HEK293 (cell line): Measurements from ENCODE around the gene ZGLP1.

Source experiments
- CTCF ChIA-PET: fragments of 350-600 bp; formaldehyde crosslinking; extraction: SDS; loops from one replicate; lab custom pipeline; 2021; ENCODE audit warnings: antibody characterized with exemption; lab: Yijun Ruan, JAX
- POLR2A ChIA-PET: fragments of 300-600 bp; formaldehyde crosslinking; extraction: SDS; loops from one replicate; lab custom pipeline; 2020; ENCODE audit warnings: antibody characterized with exemption, inconsistent platforms; lab: Yijun Ruan, JAX
- H3K27ac ChIP-seq: fragments of 200-500 bp; sonication (Bioruptor generic); 2 replicates; pipeline ENCODE4 v1.5.1; 2014; ENCODE audit warnings: low read depth, low read length, control low read depth, inconsistent platforms; ENCODE audit errors: extremely low read depth
- H3K36me3 ChIP-seq, 2 experiments: fragments of 200-500 bp in 1 of 2; sonication (Bioruptor generic) in 1 of 2; 1 replicate in 1 of 2; 2 replicates in 1 of 2; pipeline ENCODE4 v1.5.1; 2014 to 2017; ENCODE audit warnings: inconsistent platforms in 2 of 2, low read length in 2 of 2; ENCODE audit not compliant: control insufficient read depth in 2 of 2, insufficient read depth in 1 of 2
- H3K4me1 ChIP-seq: fragments of 200-500 bp; sonication (Bioruptor generic); 2 replicates; pipeline ENCODE4 v1.5.1; 2014; ENCODE audit warnings: mild to moderate bottlenecking, low read length, inconsistent platforms; ENCODE audit not compliant: control insufficient read depth, insufficient read depth
- H3K4me3 ChIP-seq: 2 replicates; pipeline ENCODE4 v1.5.1; 2011; ENCODE audit warnings: low read depth, mild to moderate bottlenecking, control low read depth, low read length, moderate library complexity
- H3K9me3 ChIP-seq: fragments of 200-500 bp; sonication (Bioruptor generic); 2 replicates; pipeline ENCODE4 v1.5.1; 2014; ENCODE audit warnings: low read depth, low read length, inconsistent platforms; ENCODE audit not compliant: control insufficient read depth, insufficient read depth
- GFI1B ChIP-seq: fragments of 450-650 bp; formaldehyde crosslinking; IDR thresholded peaks from 2 replicates; pipeline ENCODE4 v1.5.1; 2016; ENCODE audit warnings: missing biosample characterization, missing genetic modification characterization
- MZF1 ChIP-seq: fragments of 450-650 bp; formaldehyde crosslinking; IDR thresholded peaks from 2 replicates; pipeline ENCODE4 v1.5.1; 2017; ENCODE audit warnings: missing biosample characterization, missing genetic modification characterization, borderline replicate concordance
- PRDM1 ChIP-seq: fragments of 450-650 bp; formaldehyde crosslinking; IDR thresholded peaks from 2 replicates; pipeline ENCODE4; 2016; ENCODE audit warnings: missing biosample characterization, missing genetic modification characterization
- REPIN1 ChIP-seq: fragments of 450-650 bp; formaldehyde crosslinking; IDR thresholded peaks from 2 replicates; pipeline ENCODE4 v1.5.1; 2017; ENCODE audit warnings: missing biosample characterization, missing genetic modification characterization, low read depth
- TRIM28 ChIP-seq: IDR thresholded peaks from 2 replicates; pipeline ENCODE4 v1.6.1; 2011; ENCODE audit warnings: low read length, control low read depth, borderline replicate concordance
- ZBTB11 ChIP-seq: fragments of 450-650 bp; formaldehyde crosslinking; conservative IDR thresholded peaks from 2 replicates; pipeline ENCODE4 v1.5.1; 2016; ENCODE audit warnings: low read depth, missing biosample characterization, missing genetic modification characterization
- ZNF132 ChIP-seq: fragments of 450-650 bp; formaldehyde crosslinking; IDR thresholded peaks from 2 replicates; pipeline ENCODE4 v1.5.1; 2017; ENCODE audit warnings: missing biosample characterization, missing genetic modification characterization, borderline replicate concordance
- ZNF148 ChIP-seq: fragments of 450-650 bp; formaldehyde crosslinking; IDR thresholded peaks from 2 replicates; pipeline ENCODE4 v1.5.0; 2017; ENCODE audit warnings: missing biosample characterization, missing genetic modification characterization, borderline replicate concordance
- ZNF175 ChIP-seq: fragments of 450-650 bp; formaldehyde crosslinking; IDR thresholded peaks from 2 replicates; pipeline ENCODE4 v1.5.1; 2016; ENCODE audit warnings: missing biosample characterization, missing genetic modification characterization
- ZNF26 ChIP-seq: fragments of 450-650 bp; formaldehyde crosslinking; IDR thresholded peaks from 2 replicates; pipeline ENCODE4 v1.5.1; 2016; ENCODE audit warnings: missing biosample characterization, missing genetic modification characterization
- ZNF335 ChIP-seq: fragments of 450-650 bp; formaldehyde crosslinking; conservative IDR thresholded peaks from 2 replicates; pipeline ENCODE4 v1.5.1; 2016; ENCODE audit warnings: missing biosample characterization, missing genetic modification characterization
- ZNF341 ChIP-seq: fragments of 450-650 bp; formaldehyde crosslinking; IDR thresholded peaks from 2 replicates; pipeline ENCODE4; 2016; ENCODE audit warnings: low read depth, missing biosample characterization, missing genetic modification characterization
- ZNF350 ChIP-seq: fragments of 450-650 bp; formaldehyde crosslinking; IDR thresholded peaks from 2 replicates; pipeline ENCODE4 v1.5.0; 2017; ENCODE audit warnings: missing biosample characterization, mild to moderate bottlenecking, missing genetic modification characterization
- ZNF362 ChIP-seq: fragments of 450-650 bp; formaldehyde crosslinking; IDR thresholded peaks from 2 replicates; pipeline ENCODE4 v1.5.1; 2016; ENCODE audit warnings: missing biosample characterization, missing genetic modification characterization
- ZNF449 ChIP-seq: fragments of 450-650 bp; formaldehyde crosslinking; IDR thresholded peaks from 2 replicates; pipeline ENCODE4 v1.5.1; 2017; ENCODE audit warnings: missing biosample characterization, mild to moderate bottlenecking, missing genetic modification characterization, moderate library complexity
- ZNF473 ChIP-seq: fragments of 450-650 bp; formaldehyde crosslinking; IDR thresholded peaks from 2 replicates; pipeline ENCODE4 v1.5.1; 2017; ENCODE audit warnings: missing biosample characterization, missing genetic modification characterization
- ZNF48 ChIP-seq: fragments of 450-650 bp; formaldehyde crosslinking; IDR thresholded peaks from 2 replicates; pipeline ENCODE4 v1.5.1; 2016; ENCODE audit warnings: missing biosample characterization, missing genetic modification characterization
- ZNF510 ChIP-seq: fragments of 450-650 bp; formaldehyde crosslinking; IDR thresholded peaks from 2 replicates; pipeline ENCODE4 v1.5.1; 2018; ENCODE audit warnings: mild to moderate bottlenecking, missing genetic modification characterization, missing biosample characterization; ENCODE audit not compliant: insufficient replicate concordance
- ZNF560 ChIP-seq: fragments of 450-650 bp; formaldehyde crosslinking; IDR thresholded peaks from 2 replicates; pipeline ENCODE4 v1.5.1; 2017; ENCODE audit warnings: missing biosample characterization, missing genetic modification characterization, borderline replicate concordance
- ZNF561 ChIP-seq: fragments of 450-650 bp; IDR thresholded peaks from 2 replicates; pipeline ENCODE4 v1.5.1; 2018; ENCODE audit warnings: missing biosample characterization, missing genetic modification characterization, borderline replicate concordance
- ZNF768 ChIP-seq: fragments of 450-650 bp; formaldehyde crosslinking; IDR thresholded peaks from 2 replicates; pipeline ENCODE4 v1.5.1; 2018; ENCODE audit warnings: missing biosample characterization, mild to moderate bottlenecking, missing genetic modification characterization
- ZNF791 ChIP-seq: fragments of 450-650 bp; formaldehyde crosslinking; IDR thresholded peaks from 2 replicates; pipeline ENCODE4 v1.5.1; 2016; ENCODE audit warnings: missing biosample characterization, missing genetic modification characterization
- TF ChIP-seq, protein P1 (sequence below): fragments of 450-650 bp; formaldehyde crosslinking; IDR thresholded peaks from 2 replicates; pipeline ENCODE4 v1.5.1; 2016; ENCODE audit warnings: missing biosample characterization, missing genetic modification characterization, borderline replicate concordance
- TF ChIP-seq, protein P2 (sequence below): fragments of 450-650 bp; formaldehyde crosslinking; IDR thresholded peaks from 2 replicates; pipeline ENCODE4 v1.5.1; 2016; ENCODE audit warnings: missing biosample characterization, missing genetic modification characterization, low read depth

The ZGLP1 gene

GRCh38 chr19:10309423-10309822 is at the start of gene ZGLP1:
ZGLP1 (minus strand) TSS chr19:10309815.
- POLR2A ChIA-PET: interaction anchor here (0.7 kb wide), 1 partner anchor 40 kb away, joined by 3 read pairs; no protein-coding TSS in a partner anchor
- CTCF ChIA-PET: interaction anchor here (0.9 kb wide), 1 partner anchor 79 kb away, joined by 4 read pairs; no protein-coding TSS in a partner anchor

GRCh38 chr19:10356431-10356830 is 46.8 kb upstream of the ZGLP1 start:
- no peak overlapping the region for H3K4me3 ChIP-seq
- no peaks in the 10 kb centered on the region for H3K9me3 ChIP-seq
- H3K36me3 ChIP-seq: peaks cover 16 to 69% of the 10 kb centered on the region in 2 experiments; a peak in 2 of 3 replicates
- H3K27ac ChIP-seq: no peak overlapping the region
- ChIA-PET CTCF (interaction anchor here (0.6 kb wide), 1 partner anchor 284 kb away, joined by 3 read pairs; no protein-coding TSS in a partner anchor), POLR2A (no interaction called here)
- H3K4me1 ChIP-seq: no peaks in the 10 kb centered on the region
- TF ChIP-seq, protein P1, sequence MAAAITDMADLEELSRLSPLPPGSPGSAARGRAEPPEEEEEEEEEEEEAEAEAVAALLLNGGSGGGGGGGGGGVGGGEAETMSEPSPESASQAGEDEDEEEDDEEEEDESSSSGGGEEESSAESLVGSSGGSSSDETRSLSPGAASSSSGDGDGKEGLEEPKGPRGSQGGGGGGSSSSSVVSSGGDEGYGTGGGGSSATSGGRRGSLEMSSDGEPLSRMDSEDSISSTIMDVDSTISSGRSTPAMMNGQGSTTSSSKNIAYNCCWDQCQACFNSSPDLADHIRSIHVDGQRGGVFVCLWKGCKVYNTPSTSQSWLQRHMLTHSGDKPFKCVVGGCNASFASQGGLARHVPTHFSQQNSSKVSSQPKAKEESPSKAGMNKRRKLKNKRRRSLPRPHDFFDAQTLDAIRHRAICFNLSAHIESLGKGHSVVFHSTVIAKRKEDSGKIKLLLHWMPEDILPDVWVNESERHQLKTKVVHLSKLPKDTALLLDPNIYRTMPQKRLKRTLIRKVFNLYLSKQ (tag by site-specific recombination): no peak
- TF ChIP-seq ZNF473: no peak
- no peak for TF ChIP-seq ZNF791 (tag by site-specific recombination)
- TF ChIP-seq, protein P2, sequence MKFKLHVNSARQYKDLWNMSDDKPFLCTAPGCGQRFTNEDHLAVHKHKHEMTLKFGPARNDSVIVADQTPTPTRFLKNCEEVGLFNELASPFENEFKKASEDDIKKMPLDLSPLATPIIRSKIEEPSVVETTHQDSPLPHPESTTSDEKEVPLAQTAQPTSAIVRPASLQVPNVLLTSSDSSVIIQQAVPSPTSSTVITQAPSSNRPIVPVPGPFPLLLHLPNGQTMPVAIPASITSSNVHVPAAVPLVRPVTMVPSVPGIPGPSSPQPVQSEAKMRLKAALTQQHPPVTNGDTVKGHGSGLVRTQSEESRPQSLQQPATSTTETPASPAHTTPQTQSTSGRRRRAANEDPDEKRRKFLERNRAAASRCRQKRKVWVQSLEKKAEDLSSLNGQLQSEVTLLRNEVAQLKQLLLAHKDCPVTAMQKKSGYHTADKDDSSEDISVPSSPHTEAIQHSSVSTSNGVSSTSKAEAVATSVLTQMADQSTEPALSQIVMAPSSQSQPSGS: no peak
- TF ChIP-seq TRIM28: no peak
- no peak for TF ChIP-seq REPIN1 (tag by site-specific recombination)
- no peak for TF ChIP-seq MZF1 (tag by site-specific recombination)
- no peak for TF ChIP-seq ZNF175 (tag by site-specific recombination)
- TF ChIP-seq ZNF26: no peak
- no peak for TF ChIP-seq ZNF341
- no peak for TF ChIP-seq ZBTB11 (tag by site-specific recombination)
- no peak for TF ChIP-seq ZNF362 (tag by site-specific recombination)
- TF ChIP-seq ZNF560 (tag by site-specific recombination): no peak
- TF ChIP-seq ZNF449: no peak
- no peak for TF ChIP-seq ZNF148

More at GRCh38 chr19:10309423-10309822, at the start of gene ZGLP1:
- no peak within 1 kb of the TSS for H3K27ac ChIP-seq
- no peaks in the 10 kb centered on the region for H3K4me1 ChIP-seq
- peaks cover 0 to 58% of the 10 kb centered on the region in 2 experiments; a peak in 2 of 3 replicates for H3K36me3 ChIP-seq
- H3K4me3 ChIP-seq: no peak within 1 kb of the TSS
- H3K9me3 ChIP-seq: no peaks in the 10 kb centered on the region
- no peak for TF ChIP-seq GFI1B (tag by site-specific recombination)
- TF ChIP-seq ZNF48 (tag by site-specific recombination): no peak
- no peak for TF ChIP-seq ZNF510 (tag by site-specific recombination)
- TF ChIP-seq ZNF561 (tag by site-specific recombination): no peak
- no peak for TF ChIP-seq ZNF350 (tag by site-specific recombination)
- no peak for TF ChIP-seq ZNF335 (tag by site-specific recombination)
- TF ChIP-seq ZNF132: no peak
- TF ChIP-seq ZNF768 (tag by site-specific recombination): no peak
- no peak for TF ChIP-seq PRDM1
